ENCODE data around the gene POLR3E.

- TF ChIP-seq CTCF (IDR thresholded peaks at IDR 0.05) (no peak), MXD4 (CRISPR knock-in tag; IDR thresholded peaks at IDR 0.05; ENCODE audit: borderline replicate concordance) (no peak), NR3C1 (CRISPR knock-in tag; conservative IDR thresholded peaks at IDR 0.05; ENCODE audit: low read depth) (no peak), ATF1 (CRISPR knock-in tag; IDR thresholded peaks at IDR 0.05) (no peak), GRHL2 (CRISPR knock-in tag; IDR thresholded peaks at IDR 0.05; ENCODE audit: insufficient replicate concordance, severe bottlenecking) (no peak), ATF3 (CRISPR knock-in tag; conservative IDR thresholded peaks at IDR 0.05) (no peak)
- TF ChIP-seq, protein P1, sequence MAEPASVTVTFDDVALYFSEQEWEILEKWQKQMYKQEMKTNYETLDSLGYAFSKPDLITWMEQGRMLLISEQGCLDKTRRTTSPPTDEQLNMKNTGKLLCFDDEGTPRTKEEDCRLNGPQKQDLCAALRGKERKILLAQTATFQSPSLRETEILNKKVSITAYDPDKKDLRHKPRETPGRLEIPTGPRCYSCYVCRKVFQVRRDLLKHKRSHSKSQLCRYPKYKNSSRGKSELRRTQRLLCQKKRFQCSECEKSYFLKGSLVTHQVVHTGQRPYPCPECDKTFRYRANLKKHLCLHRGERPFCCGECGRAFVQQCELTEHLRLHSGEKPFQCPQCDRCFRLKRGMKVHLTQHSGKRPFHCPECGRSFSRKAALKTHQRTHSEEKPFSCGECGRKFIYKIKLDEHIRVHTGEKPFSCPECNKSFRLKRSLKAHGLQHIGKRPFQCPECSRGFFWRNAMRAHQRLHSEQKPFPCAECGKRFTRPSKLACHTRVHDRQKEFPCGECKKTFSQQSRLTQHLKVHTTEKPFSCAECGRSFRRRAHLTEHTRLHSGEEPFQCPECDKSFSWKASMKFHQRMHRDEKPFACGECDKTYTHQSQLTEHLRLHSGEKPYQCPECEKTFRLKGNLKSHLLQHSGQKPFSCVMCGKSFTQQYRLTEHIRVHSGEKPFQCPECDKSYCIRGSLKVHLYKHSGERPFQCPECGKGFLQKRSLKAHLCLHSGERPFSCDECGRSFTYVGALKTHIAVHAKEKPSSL (CRISPR knock-in tag; conservative IDR thresholded peaks at IDR 0.05), result no peak
- TF ChIP-seq, protein P2, sequence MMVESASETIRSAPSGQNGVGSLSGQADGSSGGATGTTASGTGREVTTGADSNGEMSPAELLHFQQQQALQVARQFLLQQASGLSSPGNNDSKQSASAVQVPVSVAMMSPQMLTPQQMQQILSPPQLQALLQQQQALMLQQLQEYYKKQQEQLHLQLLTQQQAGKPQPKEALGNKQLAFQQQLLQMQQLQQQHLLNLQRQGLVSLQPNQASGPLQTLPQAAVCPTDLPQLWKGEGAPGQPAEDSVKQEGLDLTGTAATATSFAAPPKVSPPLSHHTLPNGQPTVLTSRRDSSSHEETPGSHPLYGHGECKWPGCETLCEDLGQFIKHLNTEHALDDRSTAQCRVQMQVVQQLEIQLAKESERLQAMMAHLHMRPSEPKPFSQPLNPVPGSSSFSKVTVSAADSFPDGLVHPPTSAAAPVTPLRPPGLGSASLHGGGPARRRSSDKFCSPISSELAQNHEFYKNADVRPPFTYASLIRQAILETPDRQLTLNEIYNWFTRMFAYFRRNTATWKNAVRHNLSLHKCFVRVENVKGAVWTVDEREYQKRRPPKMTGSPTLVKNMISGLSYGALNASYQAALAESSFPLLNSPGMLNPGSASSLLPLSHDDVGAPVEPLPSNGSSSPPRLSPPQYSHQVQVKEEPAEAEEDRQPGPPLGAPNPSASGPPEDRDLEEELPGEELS (CRISPR knock-in tag; IDR thresholded peaks at IDR 0.05), result no peak
- TF ChIP-seq, protein P3, sequence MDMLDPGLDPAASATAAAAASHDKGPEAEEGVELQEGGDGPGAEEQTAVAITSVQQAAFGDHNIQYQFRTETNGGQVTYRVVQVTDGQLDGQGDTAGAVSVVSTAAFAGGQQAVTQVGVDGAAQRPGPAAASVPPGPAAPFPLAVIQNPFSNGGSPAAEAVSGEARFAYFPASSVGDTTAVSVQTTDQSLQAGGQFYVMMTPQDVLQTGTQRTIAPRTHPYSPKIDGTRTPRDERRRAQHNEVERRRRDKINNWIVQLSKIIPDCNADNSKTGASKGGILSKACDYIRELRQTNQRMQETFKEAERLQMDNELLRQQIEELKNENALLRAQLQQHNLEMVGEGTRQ (CRISPR knock-in tag; IDR thresholded peaks at IDR 0.05), result no peak
Measured at GRCh38 chr16:22324787-22325597, 27.8 kb downstream of the POLR3E start.

Measured in WTC11 (cell line).